RPMI7951 (cell line): ENCODE data around the gene UCK1. TPM values are rescaled to one million over a fixed set of nuclear protein-coding genes. Genes with fewer than 3 reads are reported as not detected.
A peak's percentile ranks its signal among the peaks of the same experiment; 100 is the strongest.

Experiments used
- DNase-seq: peaks from one replicate; pipeline ENCODE4 v3.0.0-alpha.2; 2012; ENCODE audit warnings: low read depth
- total RNA-seq: library from RNA; depleted of rRNA; stranded (reverse); fragments of >200 nt; shearing (Covaris generic); gene quantifications from 2 replicates; pipeline ENCODE4 v1.2.3, GENCODE V29; 2014; rRNA removed

Gene UCK1
- total RNA-seq: 18.5 and 19.6 TPM in 2 replicates

DNA sequence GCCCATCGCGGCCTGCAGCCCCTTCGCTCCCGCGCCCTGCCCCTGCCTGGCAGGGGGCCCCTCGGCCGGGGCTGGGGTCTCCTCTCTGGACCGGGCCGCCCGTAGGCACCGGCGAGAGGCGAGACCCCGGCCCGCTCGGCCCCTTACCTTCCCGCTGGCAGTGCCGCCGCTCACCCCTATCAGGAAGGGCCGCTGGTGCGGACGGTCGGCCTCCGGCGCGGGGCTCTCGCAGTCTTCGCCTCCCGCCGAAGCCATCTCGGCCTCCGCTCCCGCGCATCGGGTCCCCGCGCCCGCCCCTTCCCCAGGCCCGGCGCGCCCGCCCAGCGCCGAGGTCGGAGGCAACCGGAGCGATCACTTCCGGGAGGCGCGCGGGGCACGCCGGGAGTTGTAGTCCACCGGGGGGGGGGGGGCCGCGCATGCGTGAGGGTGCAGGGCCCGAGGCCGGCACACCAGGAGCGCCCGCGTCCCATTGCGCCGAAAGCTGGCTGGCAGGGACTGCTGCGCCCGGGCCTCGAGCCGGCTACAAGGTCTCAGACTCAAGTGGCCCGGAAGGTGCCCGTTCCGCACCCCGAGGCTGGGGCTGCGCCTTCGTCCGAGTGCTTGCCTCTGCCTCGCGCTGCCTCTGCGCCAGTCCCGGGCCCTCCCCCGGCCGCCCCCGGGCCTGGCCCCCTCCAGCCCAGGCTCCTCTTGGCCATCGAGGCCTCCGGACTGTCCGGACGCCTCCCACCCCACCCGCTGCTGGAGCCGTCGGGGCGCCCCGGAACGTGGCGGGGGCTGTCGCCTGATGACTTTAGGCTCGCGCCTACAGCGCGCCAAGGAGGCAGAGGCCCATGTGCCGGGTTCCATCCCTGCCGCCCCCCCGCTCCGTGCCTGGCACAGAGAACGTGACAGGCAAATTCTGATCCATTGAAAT, at the start of gene UCK1:
Gene UCK1 (minus strand): TSS at position 344 of the 913 bp plus-strand sequence. CDS start 89 bp downstream, at position 255.
- DNase-seq: peak; percentile 73

DNA sequence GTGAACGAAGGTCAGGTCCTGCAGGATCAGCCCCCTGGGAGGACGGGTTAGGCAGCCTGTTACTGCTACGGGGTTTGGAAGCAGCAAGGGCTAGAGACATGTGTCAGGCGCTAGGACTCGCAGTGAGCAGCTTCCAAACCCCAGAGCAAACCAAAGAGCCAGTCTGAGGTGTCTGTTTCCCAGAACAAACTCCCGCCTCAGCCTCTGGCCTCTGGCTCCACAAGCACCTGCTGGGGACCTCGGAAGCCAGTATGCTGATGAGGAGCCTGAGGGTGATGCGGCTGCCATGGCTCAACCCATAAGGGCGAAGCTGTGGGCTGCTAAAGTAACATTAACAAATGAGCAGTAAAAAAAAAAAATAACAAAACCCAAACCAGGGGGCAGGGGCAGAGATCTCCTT, 49.3 kb upstream of the UCK1 start:
- no peak for DNase-seq

DNA sequence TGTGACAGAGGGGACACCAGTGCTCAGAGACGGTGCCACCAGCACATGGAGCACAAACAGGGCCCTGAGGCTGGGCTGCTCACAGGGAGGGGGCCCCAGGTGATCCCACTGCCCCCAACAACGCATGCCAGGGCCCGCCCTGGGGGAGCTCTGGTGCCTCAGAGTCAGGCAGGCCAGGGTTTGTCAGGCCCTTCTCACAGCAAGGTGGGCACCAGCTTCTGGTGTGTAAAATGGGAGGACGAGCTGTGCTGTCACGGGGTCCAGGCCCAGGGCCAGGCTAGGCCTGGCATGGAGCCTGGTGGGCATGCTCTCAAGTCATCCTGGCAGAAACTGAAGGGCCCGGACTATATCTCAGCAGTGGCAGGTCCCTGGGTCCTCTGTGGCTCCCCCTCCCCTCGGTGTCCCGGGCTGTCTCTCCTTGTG, 48.7 kb upstream of the UCK1 start:
- no peak for DNase-seq

DNA sequence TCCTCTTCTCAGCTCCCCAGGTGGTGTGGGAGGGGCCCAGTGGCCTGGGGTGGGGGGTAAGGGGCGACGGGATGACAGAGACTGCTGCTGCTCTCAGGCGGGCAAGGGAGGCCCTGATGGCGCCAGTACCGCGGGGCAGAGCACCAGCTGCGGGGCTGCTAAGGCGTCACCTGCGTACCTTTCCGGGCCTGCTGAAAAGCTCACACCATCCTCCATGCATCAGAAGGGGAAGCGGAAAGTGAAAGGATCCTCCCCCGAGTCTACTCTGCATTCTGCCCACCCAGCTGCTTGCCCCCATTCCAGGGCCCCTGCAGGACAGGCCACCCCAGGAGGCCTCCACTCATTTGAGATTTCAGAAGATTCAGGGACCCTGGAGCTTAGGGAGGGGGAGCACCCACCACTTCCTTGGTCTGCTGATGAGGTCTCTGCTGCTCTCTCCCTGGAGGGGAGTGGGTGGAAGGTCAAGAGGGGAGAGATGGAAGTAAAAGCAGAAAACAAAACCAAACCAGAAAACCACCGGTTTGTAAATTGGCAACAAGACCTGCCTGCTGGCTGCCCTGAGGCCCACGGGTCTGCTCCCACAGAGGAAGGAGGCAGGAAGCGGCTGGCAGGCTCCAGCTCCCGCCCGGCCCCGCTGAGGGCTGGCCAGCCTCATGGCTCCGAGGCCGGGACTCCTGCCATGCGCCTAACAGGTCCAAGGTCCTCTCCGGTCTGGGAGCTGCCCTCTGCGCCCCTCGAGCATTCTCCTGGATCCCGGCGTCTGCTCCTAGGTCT, 47.9 kb upstream of the UCK1 start:
- DNase-seq: no peak

DNA sequence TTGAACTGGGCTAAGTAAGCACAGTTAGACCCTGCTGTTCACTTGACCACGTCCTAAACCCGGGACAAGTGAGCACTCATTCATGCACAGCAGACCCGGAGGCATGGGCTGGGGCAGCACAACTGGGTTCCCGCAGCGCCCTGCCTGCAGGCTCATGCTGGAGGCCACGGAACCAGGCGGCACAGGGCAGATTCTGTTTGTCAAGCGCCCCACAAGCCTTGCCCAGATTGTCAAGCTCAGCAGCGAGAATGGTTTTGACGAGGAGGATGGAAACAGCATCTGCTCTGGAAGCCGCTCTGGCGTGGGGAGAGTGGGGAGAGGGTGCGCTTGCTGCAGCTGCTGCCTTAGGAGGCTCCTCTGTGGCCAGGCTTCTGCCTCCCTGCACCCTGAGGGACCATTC, 47.0 kb upstream of the UCK1 start:
- DNase-seq: no peak

DNA sequence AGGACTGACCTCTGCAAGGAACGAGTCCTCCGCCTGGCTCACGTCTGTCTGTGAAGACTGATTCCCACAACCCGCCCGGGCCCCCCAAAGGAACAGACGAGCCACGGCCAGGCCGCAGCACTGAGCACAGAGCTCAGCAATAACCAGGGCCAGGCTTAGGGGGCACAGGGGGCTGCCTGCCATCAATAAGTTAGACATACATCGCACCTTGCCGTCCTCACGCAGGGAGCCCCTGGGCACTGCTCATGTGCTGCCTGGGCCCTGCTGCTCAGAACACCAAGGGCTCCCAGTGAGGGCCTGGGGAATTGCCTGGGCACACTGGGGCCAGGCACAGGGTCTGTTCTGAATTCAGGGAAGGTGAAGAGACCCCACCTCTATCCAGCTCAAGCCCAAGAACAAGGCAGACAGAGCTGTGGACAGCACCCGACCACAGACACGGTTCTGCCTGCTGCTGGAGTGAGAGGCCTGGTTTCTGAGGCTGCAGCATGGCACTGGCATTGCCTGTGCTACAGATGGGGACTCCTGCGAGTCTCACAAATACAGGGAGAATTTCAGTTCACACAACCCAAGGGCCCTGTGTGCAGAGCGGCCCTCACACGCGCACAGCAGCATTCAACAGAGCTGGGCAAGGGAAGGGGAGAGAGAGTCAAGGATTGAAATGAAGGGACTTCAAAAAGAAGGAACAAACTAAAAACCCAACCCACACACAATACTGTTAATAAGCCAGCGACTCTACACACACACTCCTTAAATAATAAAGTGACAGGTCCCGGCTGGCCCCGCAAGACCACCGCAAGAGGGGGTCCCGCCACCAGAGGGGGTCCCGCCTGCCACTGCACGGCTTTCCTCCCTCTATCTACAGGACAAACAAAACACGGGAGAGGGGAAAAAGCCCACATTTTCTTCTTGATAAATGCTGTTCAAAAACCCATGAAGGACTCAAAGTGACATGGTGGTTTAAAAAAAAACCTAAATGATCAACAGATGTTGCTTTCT, 46.2 kb upstream of the UCK1 start:
- DNase-seq: no peak

DNA sequence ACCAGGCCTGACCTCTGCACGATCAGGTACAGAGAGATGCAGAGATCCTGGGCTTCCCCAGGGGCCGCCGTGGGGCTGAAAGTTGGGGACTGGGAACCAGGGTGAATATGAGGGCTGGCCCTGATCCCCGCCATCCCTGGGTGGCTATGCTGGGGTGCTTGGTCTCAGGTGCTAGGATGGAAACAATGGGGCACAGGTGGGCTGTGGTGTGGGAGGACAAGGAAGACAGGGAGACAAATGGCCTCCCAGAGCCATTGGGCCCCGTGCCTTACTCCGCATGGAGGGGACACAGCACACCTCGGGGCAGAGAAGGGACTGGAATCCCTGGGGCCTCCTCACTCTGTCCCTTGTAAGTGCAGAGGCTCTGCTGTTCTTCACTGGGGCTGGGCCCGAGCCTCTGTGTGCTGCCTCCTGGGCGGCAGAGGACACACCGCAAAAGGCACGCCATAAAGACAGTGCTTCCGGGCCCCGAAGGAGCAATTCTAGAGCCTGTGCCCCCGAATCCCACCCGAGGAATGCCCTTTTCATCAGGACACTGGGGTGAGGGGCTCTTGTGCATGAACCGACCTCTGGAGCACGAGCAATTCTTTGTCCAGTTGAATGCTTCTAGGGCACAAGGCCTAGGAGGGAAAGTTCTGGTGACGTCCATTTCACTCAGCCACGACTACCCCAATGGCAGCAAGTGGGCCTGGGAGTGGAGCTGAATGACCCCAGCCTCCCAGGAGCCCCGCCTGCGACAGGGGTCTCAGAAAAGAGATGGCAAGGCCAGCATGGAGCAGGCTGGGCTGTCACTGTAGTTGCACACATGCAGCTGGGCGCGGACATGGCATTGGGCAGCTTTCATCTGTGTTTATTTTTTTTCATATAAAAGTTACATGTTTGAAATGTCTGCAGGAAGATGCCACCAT, 45.1 kb upstream of the UCK1 start:
- DNase-seq: no peak

DNA sequence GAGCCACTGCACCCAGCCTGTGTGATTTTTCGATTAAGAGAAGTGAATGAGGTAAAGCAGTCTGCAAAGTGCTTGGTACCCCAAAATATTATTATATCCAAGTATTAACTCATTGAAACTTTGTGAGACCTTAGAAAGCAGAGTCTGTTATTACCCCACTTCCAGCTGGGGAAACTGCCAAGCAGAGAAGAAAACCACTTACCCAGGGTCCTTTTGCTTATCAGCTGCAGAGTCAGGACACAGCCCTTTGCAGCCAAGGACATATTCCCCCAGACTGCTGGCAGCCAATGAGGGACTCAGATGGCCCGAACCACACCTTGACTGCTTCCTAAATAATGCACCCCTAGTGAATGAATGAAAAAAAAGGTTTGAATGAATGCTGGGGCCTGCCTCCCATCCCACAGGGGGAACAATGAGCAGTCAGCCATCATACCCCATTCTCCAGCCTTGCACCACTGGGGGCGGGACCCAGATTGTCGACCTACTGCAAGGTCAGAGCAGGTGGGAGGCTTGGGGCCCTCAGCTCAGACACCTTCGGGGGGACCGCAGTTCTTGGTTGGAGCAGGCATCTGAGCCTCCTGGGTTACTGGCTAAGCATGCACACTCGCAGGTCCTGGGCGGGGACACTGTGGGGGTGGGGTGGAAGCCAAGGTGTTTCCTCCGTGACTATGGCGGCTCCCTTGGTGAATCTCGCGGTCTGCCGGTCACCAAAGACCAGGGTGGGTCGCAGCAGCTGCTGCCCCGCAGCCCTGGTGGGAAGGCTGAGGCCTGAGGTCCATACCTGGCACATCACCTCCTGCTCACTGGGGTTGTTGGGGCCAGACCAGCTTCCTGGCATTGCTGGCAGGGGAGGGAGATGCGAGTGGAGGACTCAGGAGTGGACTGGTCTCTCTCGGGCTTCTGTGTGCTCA, 43.9 kb upstream of the UCK1 start:
- no peak for DNase-seq

DNA sequence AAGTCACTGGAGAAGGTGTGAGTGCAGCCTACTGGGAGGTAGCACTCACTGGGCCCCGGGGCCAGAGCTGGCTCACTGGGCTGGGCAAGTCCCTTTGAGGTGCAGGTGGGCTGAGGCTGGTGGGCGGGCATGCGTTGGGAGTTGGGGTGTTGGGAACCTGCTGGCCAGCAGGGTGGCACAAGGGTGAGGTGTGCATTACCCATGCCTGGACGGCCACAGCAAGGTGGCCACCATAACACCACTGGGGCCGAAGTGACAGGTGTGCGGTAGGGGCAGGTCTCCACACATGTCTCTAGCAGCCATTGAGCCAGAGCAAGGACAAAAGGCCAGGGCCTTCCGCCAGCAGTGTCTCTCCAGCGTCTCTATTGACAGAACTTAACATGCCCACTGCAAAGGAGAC, 36.8 kb upstream of the UCK1 start:
- no peak for DNase-seq

DNA sequence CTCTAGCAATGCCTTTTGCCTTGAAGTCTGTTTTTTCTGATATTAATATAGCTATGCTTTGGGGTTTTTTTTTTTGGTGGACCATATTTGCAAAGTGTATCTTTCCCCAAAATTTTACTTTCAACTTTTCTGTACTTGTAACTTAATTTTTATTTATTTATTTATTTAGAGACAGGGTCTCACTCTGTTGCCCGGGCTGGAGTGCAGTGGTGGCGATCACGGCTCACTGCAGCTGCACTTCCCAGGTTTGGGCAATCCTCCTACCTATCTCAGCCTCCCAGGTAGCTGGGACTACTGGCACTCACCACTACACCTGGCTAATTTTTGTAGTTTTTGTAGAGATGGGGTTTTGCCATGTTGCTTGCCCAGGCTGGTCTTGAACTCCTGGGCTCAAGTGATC, 35.1 kb upstream of the UCK1 start:
- no peak for DNase-seq

DNA sequence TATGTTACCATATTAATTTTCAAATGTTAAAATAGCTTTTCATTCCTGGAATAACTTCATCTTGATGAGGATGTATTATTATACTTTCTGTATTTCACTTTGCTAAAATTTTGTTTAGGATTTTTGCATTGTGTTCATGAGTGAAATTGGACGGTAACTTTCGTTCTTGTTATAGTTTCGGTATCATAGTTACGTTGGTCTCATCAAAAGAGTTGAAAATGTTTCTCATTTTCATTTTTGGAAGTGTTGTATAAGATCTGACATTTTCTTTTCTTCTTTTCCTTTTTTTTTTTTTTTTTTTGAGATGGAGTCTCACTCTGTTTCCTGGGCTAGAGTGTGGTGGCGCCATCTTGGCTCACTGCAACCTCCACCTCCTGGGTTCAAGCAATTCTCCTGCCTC, 34.3 kb upstream of the UCK1 start:
- no peak for DNase-seq

DNA sequence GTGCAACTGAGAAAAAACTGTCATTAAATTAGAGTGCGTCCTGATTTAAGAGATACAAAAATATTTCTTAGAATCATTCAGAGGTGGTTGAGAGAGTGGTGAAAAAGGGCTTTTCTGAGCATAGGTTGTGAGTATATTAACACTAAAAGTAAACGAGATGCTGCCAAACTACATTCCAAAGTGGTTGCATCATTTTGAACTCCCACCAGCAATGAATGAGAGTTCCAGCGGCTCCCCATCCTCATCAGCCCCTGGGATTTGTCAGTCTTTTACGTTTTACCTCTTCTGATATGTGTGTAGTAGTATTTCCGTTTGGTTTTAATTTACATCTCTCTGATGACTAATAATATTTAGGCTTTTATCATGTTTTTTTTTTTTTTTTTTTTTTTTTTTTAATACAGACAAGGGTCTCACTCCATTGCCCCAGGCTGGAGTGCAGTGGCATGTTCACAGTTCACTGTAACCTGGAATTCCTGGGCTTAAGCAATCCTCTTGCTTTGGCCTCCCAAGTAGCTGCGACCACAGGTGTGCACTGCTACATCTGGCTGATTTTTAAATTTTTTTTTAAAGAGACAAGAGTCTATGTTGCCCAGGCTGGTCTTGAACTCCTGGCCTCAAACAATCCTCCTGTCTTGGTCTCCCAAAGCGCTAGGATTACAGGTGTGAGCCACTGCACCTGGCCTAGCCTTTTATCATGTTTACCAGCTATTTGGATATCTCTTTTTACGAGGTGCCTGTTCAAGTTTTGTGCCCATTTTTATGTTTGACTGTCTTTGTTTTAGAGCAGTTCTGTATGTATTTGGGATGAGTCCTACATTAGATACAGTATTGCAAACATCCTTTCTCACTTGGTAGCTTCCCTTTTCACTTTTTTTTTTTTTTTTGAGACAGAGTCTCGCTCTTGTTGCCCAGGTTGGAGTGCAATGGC, 31.2 kb upstream of the UCK1 start:
- peak; percentile 44 for DNase-seq

DNA sequence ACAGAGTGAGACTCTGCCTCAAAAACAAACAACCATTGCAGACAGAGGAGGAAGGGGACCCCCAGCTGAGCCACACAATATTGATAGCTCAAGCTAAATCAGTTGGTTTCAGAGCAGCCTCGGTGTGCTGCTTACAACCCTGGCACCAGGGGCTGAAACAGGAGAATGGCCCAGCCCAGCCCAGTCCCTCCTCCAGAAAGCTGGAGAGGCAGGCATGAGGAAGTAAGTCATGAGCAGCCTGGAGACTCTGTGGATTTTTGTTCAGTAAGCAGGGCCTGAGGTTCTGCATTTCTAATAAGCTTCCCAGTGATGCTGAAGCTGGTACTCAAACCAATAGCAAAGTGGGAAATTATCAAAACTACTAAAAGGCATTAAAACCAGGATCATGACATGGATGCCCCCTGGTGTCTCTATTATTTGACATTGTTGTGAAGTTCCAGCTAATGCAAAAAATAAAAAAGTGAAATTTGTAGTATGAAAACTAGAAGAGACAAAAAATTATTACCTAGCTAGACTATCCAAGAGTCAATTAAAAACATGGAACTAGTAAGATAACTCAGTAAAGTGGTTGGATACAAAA, 28.4 kb upstream of the UCK1 start:
- DNase-seq: peak; percentile 10

DNA sequence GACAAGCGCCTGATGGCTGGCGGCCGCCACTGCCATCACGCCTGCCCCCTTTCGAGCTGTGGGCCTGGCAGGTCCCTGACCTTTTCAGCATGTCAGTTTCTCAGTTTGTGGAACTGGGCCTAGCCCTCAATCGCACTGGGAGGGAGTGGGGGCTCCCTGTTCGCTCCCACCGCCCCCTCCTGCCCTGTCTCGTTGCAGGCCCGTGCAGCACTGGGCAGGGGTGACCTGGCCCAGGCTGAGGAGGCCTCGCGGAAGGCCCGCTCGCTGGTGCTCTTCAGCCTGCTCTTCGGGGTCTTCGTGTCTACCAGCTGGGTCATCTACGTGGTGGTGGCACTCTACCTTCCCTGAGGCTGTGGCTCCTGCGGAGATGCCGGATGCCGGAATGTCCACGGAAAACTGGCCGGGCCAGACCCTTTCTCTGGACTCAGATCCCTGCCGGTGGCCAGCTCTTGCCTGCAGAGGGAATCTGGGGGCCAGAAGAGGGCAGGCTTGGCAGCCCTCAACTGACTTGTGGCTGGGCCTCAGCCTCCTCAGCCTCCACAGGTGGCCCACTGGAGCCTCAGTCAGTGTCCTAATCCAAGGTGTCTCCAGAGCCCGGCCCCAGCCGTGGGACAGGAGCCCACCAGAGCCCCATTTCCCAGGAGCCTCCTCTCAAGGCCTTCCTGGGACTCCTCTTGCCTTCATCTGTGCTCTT, 26.9 kb upstream of the UCK1 start:
- no peak for DNase-seq

DNA sequence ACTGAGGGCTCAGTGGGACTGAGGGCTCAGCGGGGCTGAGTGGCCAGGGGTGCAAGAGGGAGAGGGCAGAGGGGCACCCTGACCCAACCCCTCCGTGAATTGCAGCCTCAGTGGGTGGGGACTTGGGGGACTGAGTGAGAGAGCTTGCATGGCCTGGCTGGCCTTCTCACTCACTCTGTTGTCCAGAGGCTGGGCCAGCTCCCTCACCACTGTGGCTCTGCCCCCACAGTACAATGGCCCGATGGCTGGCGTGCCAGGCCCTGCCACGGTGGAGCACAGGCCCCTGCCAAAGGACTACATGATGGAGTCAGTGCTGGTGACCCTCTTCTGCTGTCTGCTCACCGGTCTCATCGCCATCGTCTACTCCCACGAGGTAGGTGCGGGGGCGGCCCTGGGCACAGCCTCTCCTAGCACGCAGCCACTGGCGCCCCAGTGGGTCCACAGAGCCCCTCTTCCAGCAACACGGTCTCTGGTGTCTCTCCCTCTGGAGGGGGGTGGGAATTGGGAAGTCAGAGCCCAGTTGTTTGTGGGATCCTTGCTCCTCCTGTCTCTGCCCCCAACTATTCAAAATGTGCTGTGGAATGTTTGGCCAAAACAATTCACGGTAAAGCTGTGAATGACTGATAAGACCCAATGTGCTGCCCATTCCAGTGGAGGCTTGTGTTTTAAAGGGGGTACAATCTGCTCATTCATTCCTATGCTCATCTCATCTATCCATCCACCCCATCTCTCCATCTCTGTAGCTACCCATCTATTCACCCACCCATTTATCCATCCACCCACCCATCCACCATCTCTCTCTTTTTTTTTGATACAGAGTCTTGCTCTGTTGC, 25.0 kb upstream of the UCK1 start:
- no peak for DNase-seq

DNA sequence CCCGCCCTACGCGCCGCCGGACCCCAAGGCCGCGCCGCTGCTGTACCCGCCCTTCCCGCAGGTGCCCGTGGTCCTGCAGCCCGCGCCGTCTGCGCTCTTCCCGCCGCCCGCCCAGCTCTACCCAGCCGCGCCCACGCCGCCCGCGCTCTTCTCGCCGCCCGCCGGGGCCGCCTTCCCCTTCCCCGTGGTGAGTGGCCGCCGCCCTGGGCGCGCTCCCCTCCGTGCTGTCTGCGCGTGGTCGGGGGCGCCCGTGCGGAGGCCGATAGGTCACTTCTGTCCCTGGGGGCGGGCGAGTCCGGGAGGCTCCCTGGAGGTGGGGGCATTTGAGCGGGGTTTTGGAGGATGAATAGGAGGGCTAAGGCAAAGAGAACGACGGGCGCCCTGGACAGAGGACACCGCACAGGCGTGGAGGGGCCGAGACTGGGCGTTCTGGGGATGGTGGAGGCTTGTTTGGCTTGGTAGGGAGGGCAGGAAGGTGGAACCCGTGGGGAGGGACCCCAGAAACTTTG, 23.8 kb upstream of the UCK1 start:
- DNase-seq: no peak
